Measurements from ENCODE around the gene FOSL1. TPM values are rescaled to one million over a fixed set of nuclear protein-coding genes. Genes with fewer than 3 reads are reported as not detected.
A peak's percentile ranks its signal among the peaks of the same experiment; 100 is the strongest.

FOSL1 gene
- total RNA-seq, 1 experiment from 2014 or later = 20.5 TPM

DNA sequence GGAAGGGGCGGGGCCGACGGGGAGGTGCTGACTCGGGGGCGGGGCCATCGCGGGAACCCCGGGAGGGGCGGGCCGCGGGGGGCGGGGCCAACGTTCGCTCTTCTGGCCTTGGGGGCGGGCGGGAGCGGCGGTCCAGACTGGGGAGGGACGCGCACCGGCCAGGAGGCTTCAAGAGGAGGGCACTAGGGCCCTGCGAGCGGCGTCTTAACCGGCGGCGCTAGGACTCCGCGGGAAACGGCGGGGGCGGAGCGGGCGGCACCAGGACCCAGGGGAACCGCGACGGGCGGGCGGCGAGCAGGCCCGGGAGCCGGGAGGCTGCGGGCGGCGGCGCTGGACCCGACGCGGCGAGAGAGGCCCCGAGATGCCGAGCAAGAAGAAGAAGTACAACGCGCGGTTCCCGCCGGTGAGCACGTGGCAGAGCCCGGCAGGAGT lies 19.0 kb upstream of the FOSL1 start, which contains the start of gene DRAP1 (continued):
- no peak for TF ChIP-seq GRHL2 (CRISPR knock-in tag; IDR thresholded peaks at IDR 0.05; ENCODE audit: insufficient replicate concordance, severe bottlenecking)
- 0 out of 2 replicates have a peak, but pooled peaks have one; percentile 49 for TF ChIP-seq ZNF416 (CRISPR knock-in tag; IDR thresholded peaks at IDR 0.05)
- TF ChIP-seq SP1 (CRISPR knock-in tag; conservative IDR thresholded peaks at IDR 0.05) = peak; percentile 99
- TF ChIP-seq, protein P1, sequence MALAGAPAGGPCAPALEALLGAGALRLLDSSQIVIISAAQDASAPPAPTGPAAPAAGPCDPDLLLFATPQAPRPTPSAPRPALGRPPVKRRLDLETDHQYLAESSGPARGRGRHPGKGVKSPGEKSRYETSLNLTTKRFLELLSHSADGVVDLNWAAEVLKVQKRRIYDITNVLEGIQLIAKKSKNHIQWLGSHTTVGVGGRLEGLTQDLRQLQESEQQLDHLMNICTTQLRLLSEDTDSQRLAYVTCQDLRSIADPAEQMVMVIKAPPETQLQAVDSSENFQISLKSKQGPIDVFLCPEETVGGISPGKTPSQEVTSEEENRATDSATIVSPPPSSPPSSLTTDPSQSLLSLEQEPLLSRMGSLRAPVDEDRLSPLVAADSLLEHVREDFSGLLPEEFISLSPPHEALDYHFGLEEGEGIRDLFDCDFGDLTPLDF (CRISPR knock-in tag; IDR thresholded peaks at IDR 0.05) = no peak
- no peak for TF ChIP-seq TEAD4 (CRISPR knock-in tag; IDR thresholded peaks at IDR 0.05)
- TF ChIP-seq, protein P2, sequence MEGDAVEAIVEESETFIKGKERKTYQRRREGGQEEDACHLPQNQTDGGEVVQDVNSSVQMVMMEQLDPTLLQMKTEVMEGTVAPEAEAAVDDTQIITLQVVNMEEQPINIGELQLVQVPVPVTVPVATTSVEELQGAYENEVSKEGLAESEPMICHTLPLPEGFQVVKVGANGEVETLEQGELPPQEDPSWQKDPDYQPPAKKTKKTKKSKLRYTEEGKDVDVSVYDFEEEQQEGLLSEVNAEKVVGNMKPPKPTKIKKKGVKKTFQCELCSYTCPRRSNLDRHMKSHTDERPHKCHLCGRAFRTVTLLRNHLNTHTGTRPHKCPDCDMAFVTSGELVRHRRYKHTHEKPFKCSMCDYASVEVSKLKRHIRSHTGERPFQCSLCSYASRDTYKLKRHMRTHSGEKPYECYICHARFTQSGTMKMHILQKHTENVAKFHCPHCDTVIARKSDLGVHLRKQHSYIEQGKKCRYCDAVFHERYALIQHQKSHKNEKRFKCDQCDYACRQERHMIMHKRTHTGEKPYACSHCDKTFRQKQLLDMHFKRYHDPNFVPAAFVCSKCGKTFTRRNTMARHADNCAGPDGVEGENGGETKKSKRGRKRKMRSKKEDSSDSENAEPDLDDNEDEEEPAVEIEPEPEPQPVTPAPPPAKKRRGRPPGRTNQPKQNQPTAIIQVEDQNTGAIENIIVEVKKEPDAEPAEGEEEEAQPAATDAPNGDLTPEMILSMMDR (IDR thresholded peaks at IDR 0.05) = no peak
- TF ChIP-seq PRRX2 (CRISPR knock-in tag; IDR thresholded peaks at IDR 0.05) = no peak
- TF ChIP-seq GABPB1 (CRISPR knock-in tag; IDR thresholded peaks at IDR 0.05) = peak; percentile 59
- no peak for TF ChIP-seq IRF2 (CRISPR knock-in tag; IDR thresholded peaks at IDR 0.05; ENCODE audit: borderline replicate concordance, low read depth)
- peak; percentile 40; the same call in 1 of the 2 replicates for TF ChIP-seq FOXP1 (CRISPR knock-in tag; IDR thresholded peaks at IDR 0.05; ENCODE audit: borderline replicate concordance)
- TF ChIP-seq, protein P3, sequence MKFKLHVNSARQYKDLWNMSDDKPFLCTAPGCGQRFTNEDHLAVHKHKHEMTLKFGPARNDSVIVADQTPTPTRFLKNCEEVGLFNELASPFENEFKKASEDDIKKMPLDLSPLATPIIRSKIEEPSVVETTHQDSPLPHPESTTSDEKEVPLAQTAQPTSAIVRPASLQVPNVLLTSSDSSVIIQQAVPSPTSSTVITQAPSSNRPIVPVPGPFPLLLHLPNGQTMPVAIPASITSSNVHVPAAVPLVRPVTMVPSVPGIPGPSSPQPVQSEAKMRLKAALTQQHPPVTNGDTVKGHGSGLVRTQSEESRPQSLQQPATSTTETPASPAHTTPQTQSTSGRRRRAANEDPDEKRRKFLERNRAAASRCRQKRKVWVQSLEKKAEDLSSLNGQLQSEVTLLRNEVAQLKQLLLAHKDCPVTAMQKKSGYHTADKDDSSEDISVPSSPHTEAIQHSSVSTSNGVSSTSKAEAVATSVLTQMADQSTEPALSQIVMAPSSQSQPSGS (CRISPR knock-in tag; IDR thresholded peaks at IDR 0.05; ENCODE audit: borderline replicate concordance, low read depth) = no peak
- TF ChIP-seq, protein P4, sequence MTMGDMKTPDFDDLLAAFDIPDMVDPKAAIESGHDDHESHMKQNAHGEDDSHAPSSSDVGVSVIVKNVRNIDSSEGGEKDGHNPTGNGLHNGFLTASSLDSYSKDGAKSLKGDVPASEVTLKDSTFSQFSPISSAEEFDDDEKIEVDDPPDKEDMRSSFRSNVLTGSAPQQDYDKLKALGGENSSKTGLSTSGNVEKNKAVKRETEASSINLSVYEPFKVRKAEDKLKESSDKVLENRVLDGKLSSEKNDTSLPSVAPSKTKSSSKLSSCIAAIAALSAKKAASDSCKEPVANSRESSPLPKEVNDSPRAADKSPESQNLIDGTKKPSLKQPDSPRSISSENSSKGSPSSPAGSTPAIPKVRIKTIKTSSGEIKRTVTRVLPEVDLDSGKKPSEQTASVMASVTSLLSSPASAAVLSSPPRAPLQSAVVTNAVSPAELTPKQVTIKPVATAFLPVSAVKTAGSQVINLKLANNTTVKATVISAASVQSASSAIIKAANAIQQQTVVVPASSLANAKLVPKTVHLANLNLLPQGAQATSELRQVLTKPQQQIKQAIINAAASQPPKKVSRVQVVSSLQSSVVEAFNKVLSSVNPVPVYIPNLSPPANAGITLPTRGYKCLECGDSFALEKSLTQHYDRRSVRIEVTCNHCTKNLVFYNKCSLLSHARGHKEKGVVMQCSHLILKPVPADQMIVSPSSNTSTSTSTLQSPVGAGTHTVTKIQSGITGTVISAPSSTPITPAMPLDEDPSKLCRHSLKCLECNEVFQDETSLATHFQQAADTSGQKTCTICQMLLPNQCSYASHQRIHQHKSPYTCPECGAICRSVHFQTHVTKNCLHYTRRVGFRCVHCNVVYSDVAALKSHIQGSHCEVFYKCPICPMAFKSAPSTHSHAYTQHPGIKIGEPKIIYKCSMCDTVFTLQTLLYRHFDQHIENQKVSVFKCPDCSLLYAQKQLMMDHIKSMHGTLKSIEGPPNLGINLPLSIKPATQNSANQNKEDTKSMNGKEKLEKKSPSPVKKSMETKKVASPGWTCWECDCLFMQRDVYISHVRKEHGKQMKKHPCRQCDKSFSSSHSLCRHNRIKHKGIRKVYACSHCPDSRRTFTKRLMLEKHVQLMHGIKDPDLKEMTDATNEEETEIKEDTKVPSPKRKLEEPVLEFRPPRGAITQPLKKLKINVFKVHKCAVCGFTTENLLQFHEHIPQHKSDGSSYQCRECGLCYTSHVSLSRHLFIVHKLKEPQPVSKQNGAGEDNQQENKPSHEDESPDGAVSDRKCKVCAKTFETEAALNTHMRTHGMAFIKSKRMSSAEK (CRISPR knock-in tag; IDR thresholded peaks at IDR 0.05; ENCODE audit: borderline replicate concordance) = no peak
- TF ChIP-seq NFE2L1 (CRISPR knock-in tag; IDR thresholded peaks at IDR 0.05) = peak; percentile 49; the same call in 1 of the 2 replicates
- TF ChIP-seq, protein P5, sequence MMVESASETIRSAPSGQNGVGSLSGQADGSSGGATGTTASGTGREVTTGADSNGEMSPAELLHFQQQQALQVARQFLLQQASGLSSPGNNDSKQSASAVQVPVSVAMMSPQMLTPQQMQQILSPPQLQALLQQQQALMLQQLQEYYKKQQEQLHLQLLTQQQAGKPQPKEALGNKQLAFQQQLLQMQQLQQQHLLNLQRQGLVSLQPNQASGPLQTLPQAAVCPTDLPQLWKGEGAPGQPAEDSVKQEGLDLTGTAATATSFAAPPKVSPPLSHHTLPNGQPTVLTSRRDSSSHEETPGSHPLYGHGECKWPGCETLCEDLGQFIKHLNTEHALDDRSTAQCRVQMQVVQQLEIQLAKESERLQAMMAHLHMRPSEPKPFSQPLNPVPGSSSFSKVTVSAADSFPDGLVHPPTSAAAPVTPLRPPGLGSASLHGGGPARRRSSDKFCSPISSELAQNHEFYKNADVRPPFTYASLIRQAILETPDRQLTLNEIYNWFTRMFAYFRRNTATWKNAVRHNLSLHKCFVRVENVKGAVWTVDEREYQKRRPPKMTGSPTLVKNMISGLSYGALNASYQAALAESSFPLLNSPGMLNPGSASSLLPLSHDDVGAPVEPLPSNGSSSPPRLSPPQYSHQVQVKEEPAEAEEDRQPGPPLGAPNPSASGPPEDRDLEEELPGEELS (CRISPR knock-in tag; IDR thresholded peaks at IDR 0.05) = peak; percentile 92; the same call in 1 of the 2 replicates
- TF ChIP-seq, protein P6, sequence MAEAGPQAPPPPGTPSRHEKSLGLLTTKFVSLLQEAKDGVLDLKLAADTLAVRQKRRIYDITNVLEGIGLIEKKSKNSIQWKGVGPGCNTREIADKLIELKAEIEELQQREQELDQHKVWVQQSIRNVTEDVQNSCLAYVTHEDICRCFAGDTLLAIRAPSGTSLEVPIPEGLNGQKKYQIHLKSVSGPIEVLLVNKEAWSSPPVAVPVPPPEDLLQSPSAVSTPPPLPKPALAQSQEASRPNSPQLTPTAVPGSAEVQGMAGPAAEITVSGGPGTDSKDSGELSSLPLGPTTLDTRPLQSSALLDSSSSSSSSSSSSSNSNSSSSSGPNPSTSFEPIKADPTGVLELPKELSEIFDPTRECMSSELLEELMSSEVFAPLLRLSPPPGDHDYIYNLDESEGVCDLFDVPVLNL (CRISPR knock-in tag; IDR thresholded peaks at IDR 0.05; ENCODE audit: borderline replicate concordance, low read depth) = no peak
- no peak for TF ChIP-seq JAZF1 (CRISPR knock-in tag; IDR thresholded peaks at IDR 0.05)
- TF ChIP-seq ZNF121 (CRISPR knock-in tag; IDR thresholded peaks at IDR 0.05) = no peak
- TF ChIP-seq FOXK1 (CRISPR knock-in tag; IDR thresholded peaks at IDR 0.05) = peak; percentile 89
- no peak for TF ChIP-seq TCF7 (CRISPR knock-in tag; IDR thresholded peaks at IDR 0.05; ENCODE audit: low read depth)
- TF ChIP-seq ETV6 (CRISPR knock-in tag; IDR thresholded peaks at IDR 0.05) = peak; percentile 90
- TF ChIP-seq NR3C1 (CRISPR knock-in tag; conservative IDR thresholded peaks at IDR 0.05; ENCODE audit: low read depth) = no peak
- TF ChIP-seq, protein P7, sequence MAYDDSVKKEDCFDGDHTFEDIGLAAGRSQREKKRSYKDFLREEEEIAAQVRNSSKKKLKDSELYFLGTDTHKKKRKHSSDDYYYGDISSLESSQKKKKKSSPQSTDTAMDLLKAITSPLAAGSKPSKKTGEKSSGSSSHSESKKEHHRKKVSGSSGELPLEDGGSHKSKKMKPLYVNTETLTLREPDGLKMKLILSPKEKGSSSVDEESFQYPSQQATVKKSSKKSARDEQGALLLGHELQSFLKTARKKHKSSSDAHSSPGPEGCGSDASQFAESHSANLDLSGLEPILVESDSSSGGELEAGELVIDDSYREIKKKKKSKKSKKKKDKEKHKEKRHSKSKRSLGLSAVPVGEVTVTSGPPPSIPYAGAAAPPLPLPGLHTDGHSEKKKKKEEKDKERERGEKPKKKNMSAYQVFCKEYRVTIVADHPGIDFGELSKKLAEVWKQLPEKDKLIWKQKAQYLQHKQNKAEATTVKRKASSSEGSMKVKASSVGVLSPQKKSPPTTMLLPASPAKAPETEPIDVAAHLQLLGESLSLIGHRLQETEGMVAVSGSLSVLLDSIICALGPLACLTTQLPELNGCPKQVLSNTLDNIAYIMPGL (CRISPR knock-in tag; IDR thresholded peaks at IDR 0.05) = peak; percentile 31
- 0 out of 2 replicates have a peak, but pooled peaks have one; percentile 31 for TF ChIP-seq ZNF263 (CRISPR knock-in tag; IDR thresholded peaks at IDR 0.05; ENCODE audit: low read depth)
- TF ChIP-seq, protein P8, sequence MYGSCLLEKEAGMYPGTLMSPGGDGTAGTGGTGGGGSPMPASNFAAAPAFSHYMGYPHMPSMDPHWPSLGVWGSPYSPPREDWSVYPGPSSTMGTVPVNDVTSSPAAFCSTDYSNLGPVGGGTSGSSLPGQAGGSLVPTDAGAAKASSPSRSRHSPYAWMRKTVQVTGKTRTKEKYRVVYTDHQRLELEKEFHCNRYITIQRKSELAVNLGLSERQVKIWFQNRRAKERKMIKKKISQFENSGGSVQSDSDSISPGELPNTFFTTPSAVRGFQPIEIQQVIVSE (CRISPR knock-in tag; IDR thresholded peaks at IDR 0.05; ENCODE audit: borderline replicate concordance) = no peak
- TF ChIP-seq GTF2I (CRISPR knock-in tag; conservative IDR thresholded peaks at IDR 0.05) = no peak
- TF ChIP-seq TEAD1 (CRISPR knock-in tag; IDR thresholded peaks at IDR 0.05) = peak; percentile 66; the same call in 1 of the 2 replicates
